MM.1S (cell line): ENCODE measurements around the gene HRCT1.

Experiments used
- DNase-seq: peaks from one replicate; pipeline ENCODE4 v3.0.0-alpha.2; 2015
- H2AFZ ChIP-seq: fragments of 300-600 bp; sonication (generic); 2 replicates; pipeline ENCODE4 v1.6.0; 2016; ENCODE audit warnings: antibody characterized with exemption, low read length
- H3F3A ChIP-seq: fragments of 300-600 bp; sonication (generic); 2 replicates; pipeline ENCODE4 v1.6.1; 2016; ENCODE audit warnings: mild to moderate bottlenecking, antibody characterized with exemption, low read length, moderate library complexity, mixed read lengths; ENCODE audit not compliant: insufficient read depth
- H3K27ac ChIP-seq: fragments of 300-600 bp; sonication (generic); 2 replicates; pipeline ENCODE4 v1.5.1; 2016; ENCODE audit warnings: mild to moderate bottlenecking, low read length
- H3K27me3 ChIP-seq: fragments of 300-600 bp; sonication (generic); replicated peaks from 2 replicates; pipeline ENCODE4 v1.6.0; 2016; ENCODE audit warnings: low read length; ENCODE audit not compliant: insufficient read depth
- H3K36me3 ChIP-seq: fragments of 300-600 bp; sonication (generic); replicated peaks from 2 replicates; pipeline ENCODE4 v1.6.1; 2016; ENCODE audit warnings: mild to moderate bottlenecking, low read length, mixed read lengths; ENCODE audit not compliant: insufficient read depth
- H3K4me1 ChIP-seq: fragments of 300-600 bp; sonication (generic); 2 replicates; pipeline ENCODE4 v1.6.1; 2016; ENCODE audit warnings: low read length, mixed read lengths
- H3K4me2 ChIP-seq: fragments of 300-600 bp; sonication (generic); 2 replicates; pipeline ENCODE4 v1.6.0; 2016; ENCODE audit warnings: low read depth, low read length
- H3K4me3 ChIP-seq: fragments of 300-600 bp; sonication (generic); 2 replicates; pipeline ENCODE4 v1.5.1; 2016; ENCODE audit warnings: low read length, mixed read lengths
- H3K79me2 ChIP-seq: fragments of 300-600 bp; sonication (generic); 2 replicates; pipeline ENCODE4 v1.6.1; 2016; ENCODE audit warnings: mixed run types, low read length, mixed read lengths
- H3K9ac ChIP-seq: fragments of 300-600 bp; sonication (generic); 2 replicates; pipeline ENCODE4 v1.6.1; 2016; ENCODE audit warnings: low read length, mixed read lengths
- H3K9me2 ChIP-seq: fragments of 300-600 bp; sonication (generic); replicated peaks from 2 replicates; pipeline ENCODE4 v1.6.1; 2016; ENCODE audit warnings: mild to moderate bottlenecking, low read length, mixed read lengths; ENCODE audit not compliant: insufficient read depth
- H3K9me3 ChIP-seq: fragments of 300-600 bp; sonication (generic); replicated peaks from 2 replicates; pipeline ENCODE4 v1.6.1; 2016; ENCODE audit warnings: mild to moderate bottlenecking, low read length, mixed read lengths; ENCODE audit not compliant: insufficient read depth
- H4K20me1 ChIP-seq: fragments of 300-600 bp; sonication (generic); 2 replicates; pipeline ENCODE4 v1.6.1; 2016; ENCODE audit warnings: mild to moderate bottlenecking, low read length, moderate library complexity, mixed read lengths; ENCODE audit not compliant: insufficient read depth
- CTCF ChIP-seq: fragments of 300-600 bp; sonication (generic); IDR thresholded peaks from 2 replicates; pipeline ENCODE4 v1.5.1; 2016; ENCODE audit warnings: antibody characterized with exemption, low read length, mixed read lengths
- EZH2 ChIP-seq: fragments of 300-600 bp; sonication (generic); optimal IDR thresholded peaks from 2 replicates; pipeline ENCODE3; 2017; ENCODE audit warnings: low read depth, mild to moderate bottlenecking, antibody characterized with exemption, low read length, mixed read lengths
- EZH2phosphoT487 ChIP-seq: fragments of 300-600 bp; sonication (generic); IDR thresholded peaks from 2 replicates; pipeline ENCODE4 v1.6.1; 2018; ENCODE audit warnings: antibody characterized with exemption, low read length

HRCT1 gene

GRCh38 chr9:35937227-35937626 is 31.2 kb downstream of the HRCT1 start:
- Histone ChIP-seq H3F3A (peaks cover 22% of the 10 kb centered on the region), H3K27ac (no peak overlapping the region), H3K27me3 (no peaks in the 10 kb centered on the region), H2AFZ (no peak overlapping the region), H4K20me1 (no peaks in the 10 kb centered on the region), H3K9me2 (no peaks in the 10 kb centered on the region), H3K9ac (no peak overlapping the region), H3K4me1 (peaks cover 44% of the 10 kb centered on the region), H3K79me2 (no peaks in the 10 kb centered on the region), H3K9me3 (no peaks in the 10 kb centered on the region), H3K4me2 (no peak overlapping the region), H3K4me3 (no peak overlapping the region), H3K36me3 (no peaks in the 10 kb centered on the region)
- no peak for DNase-seq
- no peak for TF ChIP-seq EZH2phosphoT487
- TF ChIP-seq EZH2: no peak
- TF ChIP-seq CTCF: no peak

GRCh38 chr9:35938474-35939356 is 32.7 kb downstream of the HRCT1 start:
- H4K20me1 ChIP-seq: no peaks in the 10 kb centered on the region
- H3K4me2 ChIP-seq: no peak overlapping the region
- no peak for TF ChIP-seq EZH2phosphoT487
- no peak for TF ChIP-seq CTCF
- TF ChIP-seq EZH2: no peak
- H3K79me2 ChIP-seq: no peaks in the 10 kb centered on the region
- H3K9ac ChIP-seq: no peak overlapping the region
- H3K4me3 ChIP-seq: no peak overlapping the region
- no peaks in the 10 kb centered on the region for H3K36me3 ChIP-seq
- H3K27ac ChIP-seq: no peak overlapping the region
- no peaks in the 10 kb centered on the region for H3K9me3 ChIP-seq
- no peaks in the 10 kb centered on the region for H3K27me3 ChIP-seq
- DNase-seq: no peak
- peaks cover 16% of the 10 kb centered on the region for H3F3A ChIP-seq
- no peaks in the 10 kb centered on the region for H3K9me2 ChIP-seq
- peaks cover 37% of the 10 kb centered on the region for H3K4me1 ChIP-seq
- H2AFZ ChIP-seq: no peak overlapping the region

GRCh38 chr9:35939679-35940250 is 33.8 kb downstream of the HRCT1 start:
- Histone ChIP-seq H2AFZ (no peak overlapping the region), H3K79me2 (no peaks in the 10 kb centered on the region), H3K27me3 (no peaks in the 10 kb centered on the region), H3K9me2 (no peaks in the 10 kb centered on the region), H3K4me3 (no peak overlapping the region), H3K27ac (peak overlapping the region; percentile 17; the same call in 1 of the 2 replicates), H3K36me3 (no peaks in the 10 kb centered on the region), H3K4me1 (peaks cover 33% of the 10 kb centered on the region), H3K4me2 (peak overlapping the region; percentile 39), H4K20me1 (no peaks in the 10 kb centered on the region), H3K9ac (no peak overlapping the region), H3F3A (peaks cover 16% of the 10 kb centered on the region), H3K9me3 (no peaks in the 10 kb centered on the region)
- peak; percentile 15 for DNase-seq
- TF ChIP-seq EZH2 (no peak), CTCF (no peak), EZH2phosphoT487 (no peak)
